ENCODE results near the gene RBCK1. TPM values are rescaled to one million over a fixed set of nuclear protein-coding genes. Genes with fewer than 3 reads are reported as not detected.

RBCK1 gene
- total RNA-seq, result 52.3 and 55.4 TPM in 2 replicates

GRCh38 chr20:407953-408842 lies at the start of gene RBCK1:
RBCK1 (plus strand) TSS chr20:408299; CDS start chr20:408758, 459 bp downstream.

GRCh38 chr20:462199-462991 lies 54.3 kb downstream of the RBCK1 start, which contains the start of gene TBC1D20:
TBC1D20 (minus strand) TSS chr20:462533; CDS start chr20:462405, 128 bp downstream.

Other genes with a start within 250 kb of the RBCK1 start
- not detected in 2 replicates for gene DEFB128, start 218.6 kb upstream of the RBCK1 start, total RNA-seq
- gene DEFB129, start 181.0 kb upstream of the RBCK1 start, total RNA-seq, result not detected in 2 replicates
- gene DEFB132, start 150.6 kb upstream of the RBCK1 start, total RNA-seq, result not detected in 2 replicates
- 3.2 and 3.6 TPM in 2 replicates for gene C20orf96, start 117.5 kb upstream of the RBCK1 start, total RNA-seq
- 12.1 TPM in 2 replicates for gene ZCCHC3, start 110.7 kb upstream of the RBCK1 start, total RNA-seq
- gene SOX12, start 82.7 kb upstream of the RBCK1 start, total RNA-seq, result 3.1 and 4.1 TPM in 2 replicates
- gene NRSN2, start 61.2 kb upstream of the RBCK1 start, total RNA-seq, result 25.2 and 26.2 TPM in 2 replicates
- gene TRIB3, start 27.5 kb upstream of the RBCK1 start, total RNA-seq, result 16.1 and 64.2 TPM in 2 replicates
- gene TBC1D20, start 54.2 kb downstream of the RBCK1 start, total RNA-seq, result 21.6 and 33.9 TPM in 2 replicates
- gene CSNK2A1, start 135.5 kb downstream of the RBCK1 start, total RNA-seq, result 74.7 and 78.2 TPM in 2 replicates
- gene TCF15, start 202.0 kb downstream of the RBCK1 start, total RNA-seq, result under 0.01 TPM in 1 of 2 replicates, not detected in the other
- 48.5 and 85.9 TPM in 2 replicates for gene SRXN1, start 244.9 kb downstream of the RBCK1 start, total RNA-seq